K562 (cell line): ENCODE measurements around the gene MAP3K20. TPM values are rescaled to one million over a fixed set of nuclear protein-coding genes. Genes with fewer than 3 reads are reported as not detected.
A peak's percentile ranks its signal among the peaks of the same experiment; 100 is the strongest.

Source experiments
- ATF3 ChIP-seq, 2 experiments: fragments of 450-650 bp in 1 of 2; sonication (generic) in 1 of 2; formaldehyde crosslinking in 1 of 2; IDR thresholded peaks in 1 of 2; conservative IDR thresholded peaks in 1 of 2; 2 replicates each; pipeline versions ENCODE4 v1.6.1 to v1.8.1; 2016 to 2023; ENCODE audit warnings: mild to moderate bottlenecking in 2 of 2, moderate library complexity in 2 of 2, inconsistent platforms in 1 of 2, missing genetic modification reagents in 1 of 2
- BHLHE40 ChIP-seq: IDR thresholded peaks from 2 replicates; pipeline ENCODE4 v1.6.1; 2011; ENCODE audit warnings: low read length, improper control_type of control experiment
- BRD4 ChIP-seq: fragments of 200-600 bp; sonication (generic); IDR thresholded peaks from 2 replicates; pipeline ENCODE4 v1.6.1; 2017; ENCODE audit warnings: inconsistent platforms
- CBX5 ChIP-seq: IDR thresholded peaks from 2 replicates; pipeline ENCODE4 v1.6.1; 2014; ENCODE audit warnings: low read depth, borderline replicate concordance
- CHD1 ChIP-seq: fragments of 200-600 bp; sonication (generic); IDR thresholded peaks from one replicate; pipeline ENCODE4 v1.6.1; 2012; ENCODE audit warnings: mild to moderate bottlenecking, moderate library complexity, low read length, inconsistent platforms
- CREB1 ChIP-seq, 2 experiments: sonication (generic) in 1 of 2; formaldehyde crosslinking in 1 of 2; IDR thresholded peaks; 2 replicates each; pipeline versions ENCODE4 v1.6.1 to v1.8.0; 2012 to 2022; ENCODE audit warnings: inconsistent platforms in 1 of 2, mild to moderate bottlenecking in 1 of 2, missing genetic modification reagents in 1 of 2, moderate library complexity in 1 of 2
- DNMT1 ChIP-seq: fragments of 450-650 bp; IDR thresholded peaks from 2 replicates; pipeline ENCODE4 v1.6.1; 2016; ENCODE audit warnings: antibody characterized with exemption, mild to moderate bottlenecking
- MLX ChIP-seq, 2 experiments: fragments of 450-650 bp in 1 of 2; sonication (generic) in 1 of 2; formaldehyde crosslinking; conservative IDR thresholded peaks; 2 replicates each; pipeline versions ENCODE4 v1.4.0 to v1.8.1; 2020 to 2022; ENCODE audit warnings: mild to moderate bottlenecking in 1 of 2, missing genetic modification reagents in 1 of 2
- NELFE ChIP-seq: IDR thresholded peaks from 2 replicates; pipeline ENCODE4 v1.6.1; 2011; ENCODE audit warnings: mild to moderate bottlenecking; ENCODE audit not compliant: insufficient read depth, insufficient read length
- NFXL1 ChIP-seq: fragments of 450-650 bp; formaldehyde crosslinking; IDR thresholded peaks from 2 replicates; pipeline ENCODE4 v1.4.0; 2021; ENCODE audit warnings: mild to moderate bottlenecking
- RAD51 ChIP-seq: fragments of 450-650 bp; IDR thresholded peaks from 2 replicates; pipeline ENCODE4 v1.7.1; 2016; ENCODE audit warnings: low read depth, mild to moderate bottlenecking, borderline replicate concordance
- RBM14 ChIP-seq: fragments of 200-400 bp; formaldehyde crosslinking; IDR thresholded peaks from 2 replicates; pipeline ENCODE4 v1.6.1; 2018; ENCODE audit warnings: low read depth, mild to moderate bottlenecking, low read length, moderate library complexity, borderline replicate concordance; ENCODE audit not compliant: insufficient read depth
- SMARCE1 ChIP-seq: fragments of 450-650 bp; IDR thresholded peaks from 2 replicates; pipeline ENCODE4 v1.7.1; 2016; ENCODE audit warnings: mild to moderate bottlenecking
- SPI1 ChIP-seq: IDR thresholded peaks from 2 replicates; pipeline ENCODE4 v1.6.1; 2011; ENCODE audit warnings: low read depth, low read length, control low read depth, borderline replicate concordance
- SRSF7 ChIP-seq: fragments of 200-400 bp; formaldehyde crosslinking; optimal IDR thresholded peaks from 2 replicates; pipeline ENCODE3; 2017; ENCODE audit warnings: mild to moderate bottlenecking, low read depth, low read length
- USF2 ChIP-seq: sonication (generic); formaldehyde crosslinking; IDR thresholded peaks from 2 replicates; pipeline ENCODE4 v1.5.0; 2020; ENCODE audit warnings: missing genetic modification reagents
- ZFP1 ChIP-seq: fragments of 450-650 bp; formaldehyde crosslinking; IDR thresholded peaks from 2 replicates; pipeline ENCODE4 v1.4.0; 2020; ENCODE audit warnings: mild to moderate bottlenecking, mixed read lengths
- ZMIZ1 ChIP-seq, 2 experiments: fragments of 150-350 bp in 1 of 2; IDR thresholded peaks; 2 replicates each; pipeline ENCODE4 v1.6.1; 2012 to 2016; ENCODE audit warnings: low read depth in 2 of 2, low read length in 2 of 2, mild to moderate bottlenecking in 1 of 2, moderate library complexity in 1 of 2
- ZNF143 ChIP-seq: sonication (generic); formaldehyde crosslinking; IDR thresholded peaks from 2 replicates; pipeline ENCODE4 v1.9.0; 2022; ENCODE audit warnings: mild to moderate bottlenecking, missing genetic modification reagents
- ZNF717 ChIP-seq: fragments of 250-450 bp; sonication (Bioruptor Pico); IDR thresholded peaks from 2 replicates; pipeline ENCODE4 v1.5.0; 2021
- ZNF77 ChIP-seq: fragments of 250-450 bp; sonication (Bioruptor Pico); IDR thresholded peaks from 2 replicates; pipeline ENCODE4 v1.5.0; 2020
- ZZZ3 ChIP-seq: fragments of 450-650 bp; IDR thresholded peaks from 2 replicates; pipeline ENCODE4 v1.6.1; 2016; ENCODE audit warnings: antibody characterized with exemption, mild to moderate bottlenecking, moderate library complexity
- polyA plus RNA-seq, 8 experiments: library from polyadenylated mRNA; depleted of rRNA in 4 of 8; stranded (reverse) in 5 of 8; unstranded in 3 of 8; fragments of >200 nt; fragmentation: Nextera tagmentation in 2 of 8; fragmentation: Illumina TruSeq in 1 of 8; extraction: Ambion mirVana in 2 of 8; extraction: Trizol in 1 of 8; gene quantifications; 2 replicates each; pipeline versions ENCODE4 v1.2.1 to v1.2.3, GENCODE V29; 2011 to 2014; ENCODE audit warnings: inconsistent platforms in 1 of 8, missing spikeins in 1 of 8
- total RNA-seq, 7 experiments: library from RNA; depleted of rRNA in 6 of 7; stranded (reverse); fragments of >200 nt in 6 of 7; fragmentation: Illumina TruSeq in 2 of 7; extraction: Trizol in 2 of 7; gene quantifications; 2 replicates each; pipeline versions ENCODE4 v1.2.1 to v1.2.3, GENCODE V29; 2011 to 2021; ENCODE audit warnings: low replicate concordance in 1 of 7

Gene MAP3K20
- total and polyA plus RNA-seq, 9 of the 15 experiments (the other 6 are each of a cell fraction or from before 2014, with no cell fraction given) = 9.8 to 34.2 (median 27.3) TPM

GRCh38 chr2:173264603-173265366 is 189.1 kb downstream of the MAP3K20 start (continued):
- no peak for TF ChIP-seq MLX (CRISPR knock-in tag; conservative IDR thresholded peaks at IDR 0.05)
- TF ChIP-seq CREB1 (IDR thresholded peaks at IDR 0.05) = no peak
- TF ChIP-seq CREB1 (CRISPR knock-in tag; IDR thresholded peaks at IDR 0.05) = no peak
- TF ChIP-seq ZMIZ1 (IDR thresholded peaks at IDR 0.05; ENCODE audit: low read depth in 2 of 2, low read length in 2 of 2) = no peak
- no peak for TF ChIP-seq RBM14
- TF ChIP-seq CBX5 = no peak
- no peak for TF ChIP-seq ZFP1 (CRISPR knock-in tag)
- TF ChIP-seq NELFE = no peak
- no peak for TF ChIP-seq NFXL1
- TF ChIP-seq SRSF7 = no peak
- TF ChIP-seq USF2 = peak; percentile 25; the same call in 1 of the 2 replicates
- peak; percentile 50 for TF ChIP-seq BHLHE40
- TF ChIP-seq ATF3 (IDR thresholded peaks at IDR 0.05) = no peak
- TF ChIP-seq ATF3 (CRISPR knock-in tag; conservative IDR thresholded peaks at IDR 0.05) = no peak
- TF ChIP-seq BRD4 = no peak
- no peak for TF ChIP-seq CHD1
- no peak for TF ChIP-seq DNMT1
- peak; percentile 79 for TF ChIP-seq SPI1
- TF ChIP-seq SMARCE1 = peak; percentile 53; the same call in 1 of the 2 replicates
- no peak for TF ChIP-seq ZNF77 (CRISPR knock-in tag)
- TF ChIP-seq ZNF717 = no peak
- no peak for TF ChIP-seq ZZZ3
- TF ChIP-seq RAD51 = peak; percentile 16; the same call in 1 of the 2 replicates
- TF ChIP-seq ZNF143 (CRISPR knock-in tag) = no peak
